GM12878 (cell line): ENCODE data around the gene NCBP1. TPM values are rescaled to one million over a fixed set of nuclear protein-coding genes. Genes with fewer than 3 reads are reported as not detected.

Source experiments
- ATAC-seq: fragments of 200-7000 bp; cut with Tn5 transposase; 3 replicates; pipeline ENCODE4 v1.9.1; 2020; ENCODE audit warnings: mild to moderate bottlenecking, moderate library complexity
- BruUV-seq: library from RNA; stranded (reverse); fragments of 400-500 nt; replicated peaks from 2 replicates; lab custom pipeline; 2021; lab: Mats Ljungman, UMichigan
- CTCF ChIA-PET: fragments of 300-600 bp; sonication (Branson Sonifier 250); formaldehyde crosslinking; extraction: SDS; loops from one replicate; lab custom pipeline; 2021; ENCODE audit warnings: inconsistent platforms; lab: Yijun Ruan, JAX
- POLR2A ChIA-PET: fragments of 350-600 bp; formaldehyde crosslinking; extraction: SDS; loops from one replicate; lab custom pipeline; 2021; ENCODE audit warnings: inconsistent platforms; lab: Charles Lee
- RAD21 ChIA-PET: fragments of 300-600 bp; sonication (Branson Sonifier 250); formaldehyde crosslinking; loops from one replicate; lab custom pipeline; 2023; ENCODE audit warnings: antibody characterized with exemption; ENCODE audit not compliant: unreplicated experiment; lab: Charles Lee
- SMC1A ChIA-PET: fragments of 300-600 bp; sonication (Branson Sonifier 250); formaldehyde crosslinking; loops from one replicate; lab custom pipeline; 2023; ENCODE audit not compliant: unreplicated experiment, uncharacterized antibody; lab: Charles Lee
- DNase-seq: peaks from one replicate; pipeline ENCODE4 v3.0.0-alpha.2; 2011; ENCODE audit warnings: low read depth, low spot score
- FAIRE-seq: peaks from 3 replicates; lab custom pipeline; 2011; peaks lifted over from hg19 to GRCh38; lab: Jason Lieb, UNC
- H2AFZ ChIP-seq: 2 replicates; pipeline ENCODE4 v1.6.0; 2011; ENCODE audit warnings: low read depth, low read length, control low read depth; ENCODE audit not compliant: control insufficient read depth
- H3K27ac ChIP-seq: 2 replicates; pipeline ENCODE4 v1.5.1; 2011; ENCODE audit warnings: control low read depth; ENCODE audit not compliant: control insufficient read depth, insufficient read depth
- H3K27me3 ChIP-seq, 2 experiments: replicated peaks in 1 of 2; 2 replicates each; pipeline versions ENCODE4 v1.6.0 to v1.6.1; 2011; ENCODE audit warnings: low read length in 1 of 2; ENCODE audit not compliant: control insufficient read depth in 2 of 2, insufficient read depth in 2 of 2
- H3K36me3 ChIP-seq, 2 experiments: 2 replicates each; pipeline ENCODE4 v1.5.1; 2011; ENCODE audit warnings: low read length in 1 of 2; ENCODE audit not compliant: control insufficient read depth in 2 of 2, insufficient read depth in 2 of 2
- H3K4me1 ChIP-seq: 2 replicates; pipeline ENCODE4 v1.6.1; 2011; ENCODE audit warnings: mild to moderate bottlenecking, low read length, moderate library complexity, mixed read lengths; ENCODE audit not compliant: control insufficient read depth, insufficient read depth
- H3K4me2 ChIP-seq: 2 replicates; pipeline ENCODE4 v1.6.0; 2011; ENCODE audit warnings: control low read depth; ENCODE audit not compliant: control insufficient read depth, insufficient read depth
- H3K4me3 ChIP-seq: fragments of 200-600 bp; sonication (generic); 2 replicates; pipeline ENCODE4 v1.5.1; 2016
- H3K79me2 ChIP-seq: 2 replicates; pipeline ENCODE4 v1.6.0; 2011; ENCODE audit warnings: low read length; ENCODE audit not compliant: control insufficient read depth, insufficient read depth
- H3K9ac ChIP-seq: 2 replicates; pipeline ENCODE4 v1.8.0; 2011; ENCODE audit warnings: low read length, control low read depth, mixed read lengths; ENCODE audit not compliant: control insufficient read depth, insufficient read depth
- H3K9me3 ChIP-seq: replicated peaks from 3 replicates; pipeline ENCODE4 v1.5.1; 2011; ENCODE audit warnings: mild to moderate bottlenecking, low read length; ENCODE audit not compliant: control insufficient read depth, insufficient read depth
- H4K20me1 ChIP-seq: 2 replicates; pipeline ENCODE4 v1.6.0; 2011; ENCODE audit not compliant: control insufficient read depth, insufficient read depth
- CTCF ChIP-seq, 3 experiments: IDR thresholded peaks in 2 of 3; conservative IDR thresholded peaks in 1 of 3; 2 replicates each; pipeline ENCODE4 v1.5.1; 2011; ENCODE audit warnings: low read depth in 3 of 3, low read length in 3 of 3, mild to moderate bottlenecking in 3 of 3, control low read depth in 2 of 3, moderate library complexity in 2 of 3, inconsistent platforms in 1 of 3, mixed read lengths in 1 of 3; ENCODE audit not compliant: control insufficient read depth in 2 of 3, insufficient read depth in 1 of 3; ENCODE audit errors: extremely low read depth in 1 of 3
- PKNOX1 ChIP-seq: fragments of 450-650 bp; IDR thresholded peaks from 2 replicates; pipeline ENCODE4 v1.6.1; 2016; ENCODE audit warnings: mild to moderate bottlenecking
- POU2F2 ChIP-seq: IDR thresholded peaks from 3 replicates; pipeline ENCODE4 v1.6.1; 2011; ENCODE audit warnings: low read depth, mild to moderate bottlenecking, low read length, borderline replicate concordance
- RAD21 ChIP-seq: IDR thresholded peaks from 2 replicates; pipeline ENCODE4 v1.6.1; 2011; ENCODE audit warnings: mild to moderate bottlenecking, low read depth, low read length, moderate library complexity; ENCODE audit not compliant: insufficient read depth
- RELA ChIP-seq: fragments of 450-650 bp; IDR thresholded peaks from 2 replicates; pipeline ENCODE4 v1.8.0; 2014; ENCODE audit warnings: borderline replicate concordance; ENCODE audit not compliant: partially characterized antibody
- SMC3 ChIP-seq: IDR thresholded peaks from 2 replicates; pipeline ENCODE4 v1.6.1; 2011; ENCODE audit warnings: low read length, improper control_type of control experiment, borderline replicate concordance
- YBX1 ChIP-seq: fragments of 450-650 bp; IDR thresholded peaks from 2 replicates; pipeline ENCODE4 v1.6.1; 2016; ENCODE audit warnings: antibody characterized with exemption
- in situ Hi-C: fragments of 300-500 bp; cut with MboI; formaldehyde crosslinking; loops from 9 replicates; pipeline ENCODE4 v1.14.3; 2018; ENCODE audit warnings: mixed read lengths
- intact Hi-C: fragments of 100-400 bp; cut with micrococcal nuclease; formaldehyde crosslinking; loops from one replicate; pipeline ENCODE4 v1.14.2; 2022; ENCODE audit not compliant: unreplicated experiment
- polyA plus RNA-seq, 11 experiments: library from polyadenylated mRNA; depleted of rRNA in 4 of 11; unstranded in 6 of 11; stranded (reverse) in 5 of 11; fragments of >200 nt; fragmentation: Nextera tagmentation in 4 of 11; fragmentation: Illumina TruSeq in 1 of 11; extraction: Ambion mirVana in 4 of 11; extraction: Trizol in 1 of 11; gene quantifications; 1 replicate in 1 of 11; 2 replicates in 10 of 11; pipeline versions ENCODE4 v1.2.1 to v1.2.3, GENCODE V29; 2011 to 2016; ENCODE audit warnings: inconsistent platforms in 2 of 11, missing spikeins in 2 of 11, low read depth in 1 of 11
- total RNA-seq, 4 experiments: library from RNA; depleted of rRNA in 3 of 4; stranded (reverse); fragments of >200 nt in 3 of 4; fragmentation: Illumina TruSeq in 1 of 4; extraction: Trizol in 1 of 4; gene quantifications; 2 replicates each; pipeline versions ENCODE4 v1.2.1 to v1.2.3, GENCODE V29; 2013 to 2021

NCBP1 gene
- total and polyA plus RNA-seq, 10 of the 15 experiments (the other 5 are each of a cell fraction or from before 2014, with no cell fraction given) = 14.7 to 70.9 (median 36.0) TPM

- H3K9me3 ChIP-seq = no peaks in the 10 kb centered on the region
- peaks cover 10% of the 10 kb centered on the region; the same call in 1 of the 2 replicates for H3K4me1 ChIP-seq
- ChIA-PET SMC1A (interaction anchor here (0.7 to 11.2 kb wide), 51 partner anchors 9 to 760 kb away, joined by 3 to 253 read pairs (median 5); partner anchors contain the start of genes NCBP1, TDRD7, TMOD1 and TSTD2), CTCF (interaction anchor here (0.6 to 13.2 kb wide), 69 partner anchors 8 to 761 kb away, joined by 3 to 515 read pairs (median 5); partner anchors contain the start of genes NCBP1, TDRD7, TMOD1 and TSTD2), POLR2A (interaction anchor here (0.6 to 1.4 kb wide), 6 partner anchors 22 to 200 kb away, joined by 3 to 7 read pairs (median 3); no protein-coding TSS in a partner anchor), RAD21 (interaction anchor here (0.6 to 12.4 kb wide), 34 partner anchors 8 to 761 kb away, joined by 3 to 270 read pairs (median 4); partner anchors contain the start of genes NCBP1, TDRD7, TMOD1 and TSTD2)
- H2AFZ ChIP-seq = no peak overlapping the region
- no peaks in the 10 kb centered on the region for H4K20me1 ChIP-seq
- H3K9ac ChIP-seq = no peak overlapping the region
- FAIRE-seq = peak; percentile 83
- intact Hi-C loops = loop anchor here (1.0 kb wide), 3 partner anchors 147 to 228 kb away; no protein-coding TSS in a partner anchor
- H3K27me3 ChIP-seq = no peaks in the 10 kb centered on the region
- DNase-seq = no peak
- peak; percentile 73 for ATAC-seq
- no peak overlapping the region for H3K4me3 ChIP-seq
- H3K27ac ChIP-seq = no peak overlapping the region
- in situ Hi-C loops = loop anchor here (5.0 to 25.0 kb wide), 2 partner anchors 203 to 753 kb away; partner anchors contain the start of genes TDRD7 and ZNF782
- TF ChIP-seq SMC3 = peak; percentile 86
- TF ChIP-seq CTCF (IDR thresholded peaks at IDR 0.05 in 2 of 3, conservative IDR thresholded peaks at IDR 0.05 in 1 of 3; ENCODE audit: control insufficient read depth in 2 of 3, extremely low read depth in 1 of 3, insufficient read depth in 1 of 3, low read depth in 3 of 3, low read length in 3 of 3) = peak; percentile 63 to 84 (median 80)
- TF ChIP-seq POU2F2 = 0 out of 3 replicates have a peak, but pooled peaks have one; percentile 29
- TF ChIP-seq YBX1 = 0 out of 2 replicates have a peak, but pooled peaks have one; percentile 9
- TF ChIP-seq RAD21 = peak; percentile 86
- no peak for TF ChIP-seq PKNOX1
- TF ChIP-seq RELA = no peak
- no TSS peak for BruUV-seq
- H3K79me2 ChIP-seq = no peaks in the 10 kb centered on the region
- H3K4me2 ChIP-seq = no peak overlapping the region
- H3K36me3 ChIP-seq = peaks cover 3 to 12% of the 10 kb centered on the region in 2 experiments; a peak in 3 of 4 replicates
These were observed 18.1 kb upstream of the NCBP1 start for GRCh38 chr9:97615439-97616072.
